Esophagus muscularis mucosa (tissue), 4 donors: ENCODE measurements around the gene AP2B1. TPM values are rescaled to one million over a fixed set of nuclear protein-coding genes. Genes with fewer than 3 reads are reported as not detected.
A peak's percentile ranks its signal among the peaks of the same experiment; 100 is the strongest.

Source experiments
- DNase-seq: peaks from one replicate; pipeline ENCODE4 v3.0.0-alpha.2; 2017; ENCODE audit errors: extremely low spot score
- H3K27ac ChIP-seq, 4 donors: fragments of 200-600 bp; sonication (generic); replicated peaks in 1 of 4; 1 replicate in 3 of 4; 2 replicates in 1 of 4; pipeline ENCODE4 v1.5.1; 2016 to 2019; ENCODE audit warnings: mild to moderate bottlenecking in 1 of 4
- H3K27me3 ChIP-seq, 4 donors: fragments of 200-600 bp; sonication (generic); one replicate each; pipeline versions ENCODE4 v1.5.1 to v1.6.0; 2016 to 2019
- H3K36me3 ChIP-seq, 4 donors: fragments of 200-600 bp; sonication (generic); one replicate each; pipeline ENCODE4 v1.5.1; 2016 to 2019
- H3K4me1 ChIP-seq, 4 donors: fragments of 200-600 bp; sonication (generic); one replicate each; pipeline ENCODE4 v1.5.1; 2016 to 2019
- H3K4me3 ChIP-seq, 4 donors: fragments of 200-600 bp; sonication (generic); 1 replicate in 2 of 4; 2 replicates in 2 of 4; pipeline ENCODE4 v1.5.1; 2016 to 2019; ENCODE audit warnings: mild to moderate bottlenecking in 4 of 4, moderate library complexity in 1 of 4
- H3K9me3 ChIP-seq, 4 donors: fragments of 200-600 bp; sonication (generic); 1 replicate in 3 of 4; 2 replicates in 1 of 4; pipeline ENCODE4 v1.5.1; 2016 to 2019
- CTCF ChIP-seq, 3 experiments: fragments of 200-600 bp in 2 of 3; fragments of 450-650 bp in 1 of 3; sonication (generic) in 2 of 3; IDR thresholded peaks; one replicate each; pipeline ENCODE4 v1.5.1; 2017 to 2019; ENCODE audit warnings: antibody characterized with exemption in 3 of 3, mild to moderate bottlenecking in 2 of 3, moderate library complexity in 1 of 3
- EP300 ChIP-seq: sonication (generic); formaldehyde crosslinking; IDR thresholded peaks from one replicate; pipeline ENCODE4 v1.6.1; 2017; ENCODE audit warnings: antibody characterized with exemption
- POLR2A ChIP-seq: fragments of 450-650 bp; IDR thresholded peaks from one replicate; pipeline ENCODE4 v1.6.1; 2017; ENCODE audit warnings: antibody characterized with exemption, moderate library complexity, mild to moderate bottlenecking, low read depth
- POLR2AphosphoS5 ChIP-seq, 2 donors: sonication (generic); formaldehyde crosslinking; IDR thresholded peaks; one replicate each; pipeline ENCODE4 v1.6.1; 2017; ENCODE audit warnings: antibody characterized with exemption in 2 of 2
- WGBS: methylation state at CpG from one replicate; pipeline ENCODE4 v1.1.5; 2018; 5-methylcytosine and 5-hydroxymethylcytosine counted together
- intact Hi-C: fragments of 100-400 bp; cut with DNase I; formaldehyde crosslinking; loops from one replicate; pipeline ENCODE4 v1.15.1; 2023
- total RNA-seq, 4 donors: library from RNA; depleted of rRNA; stranded (reverse); fragments of >200 nt; gene quantifications; one replicate each; pipeline versions ENCODE4 v1.1.0 to v1.2.1, GENCODE V29; 2016

Gene AP2B1
- total RNA-seq, 4 donors from 2014 or later, result 108 to 276 (median 155) TPM

GRCh38 chr17:35769895-35770486 lies 182.9 kb downstream of the AP2B1 start:
- intact Hi-C loops, result loop anchor here (1.0 kb wide), 1 partner anchor 34 kb away; no protein-coding TSS in a partner anchor
- H3K4me1 ChIP-seq, result peaks cover 17 to 65% (median 49%) of the 10 kb centered on the region in 4 donors
- H3K27me3 ChIP-seq, result no peaks in the 10 kb centered on the region
- H3K4me3 ChIP-seq, result no peak overlapping the region
- no peaks in the 10 kb centered on the region for H3K36me3 ChIP-seq
- no peak overlapping the region for H3K27ac ChIP-seq
- H3K9me3 ChIP-seq, result no peaks in the 10 kb centered on the region
- DNase-seq, result no peak
- WGBS, result 96% methylated on average over 36 of the region's 48 CpGs
- TF ChIP-seq POLR2AphosphoS5 (IDR thresholded peaks at IDR 0.05), result no peak

- no peak overlapping the region for H3K4me3 ChIP-seq
- intact Hi-C loops, result no loop called here
- 86% methylated on average over 12 of the region's 20 CpGs for WGBS
- H3K9me3 ChIP-seq, result no peaks in the 10 kb centered on the region
- peak overlapping the region; percentile 89 to 91 (median 90) for H3K27ac ChIP-seq
- H3K36me3 ChIP-seq, result peaks cover 0 to 14% (median 0%) of the 10 kb centered on the region in 4 donors
- H3K27me3 ChIP-seq, result no peaks in the 10 kb centered on the region
- peaks cover 23 to 66% (median 57%) of the 10 kb centered on the region in 4 donors for H3K4me1 ChIP-seq
- TF ChIP-seq EP300 (no peak), POLR2A (no peak), POLR2AphosphoS5 (IDR thresholded peaks at IDR 0.05) (no peak), CTCF (IDR thresholded peaks at IDR 0.05) (no peak)
- no peak for DNase-seq
Measured at GRCh38 chr17:35773129-35773528, 186.0 kb downstream of the AP2B1 start.

GRCh38 chr17:35773679-35774425 lies 186.7 kb downstream of the AP2B1 start:
- 42% methylated on average over 9 of the region's 10 CpGs for WGBS
- Histone ChIP-seq H3K9me3 (no peaks in the 10 kb centered on the region), H3K27ac (peak overlapping the region; percentile 89 to 91 (median 90))

GRCh38 chr17:35774499-35774898 lies 187.4 kb downstream of the AP2B1 start:
- Histone ChIP-seq H3K4me3 (peak overlapping the region; percentile 33 to 50 (median 45)), H3K27me3 (no peaks in the 10 kb centered on the region), H3K9me3 (no peaks in the 10 kb centered on the region), H3K36me3 (peaks cover 0 to 18% (median 2%) of the 10 kb centered on the region in 4 donors), H3K27ac (peak overlapping the region; percentile 89 to 91 (median 90)), H3K4me1 (peaks cover 23 to 75% (median 63%) of the 10 kb centered on the region in 4 donors)
- DNase-seq, result no peak
- intact Hi-C loops, result no loop called here
- TF ChIP-seq POLR2AphosphoS5 (IDR thresholded peaks at IDR 0.05) (peak; percentile 81 to 91), POLR2A (no peak)
- WGBS, result 44% methylated on average over 5 of the region's 5 CpGs

More at GRCh38 chr17:35773679-35774425, 186.7 kb downstream of the AP2B1 start:
- H3K4me1 ChIP-seq, result peaks cover 23 to 71% (median 61%) of the 10 kb centered on the region in 4 donors
- no peak for DNase-seq
- H3K4me3 ChIP-seq, result no peak overlapping the region
- TF ChIP-seq EP300 (no peak), POLR2AphosphoS5 (IDR thresholded peaks at IDR 0.05) (no peak), POLR2A (no peak), CTCF (IDR thresholded peaks at IDR 0.05) (no peak)
- H3K27me3 ChIP-seq, result no peaks in the 10 kb centered on the region
- intact Hi-C loops, result no loop called here
- H3K36me3 ChIP-seq, result peaks cover 0 to 14% (median 2%) of the 10 kb centered on the region in 4 donors

GRCh38 chr17:35775039-35775438 lies 187.9 kb downstream of the AP2B1 start:
- Histone ChIP-seq H3K27me3 (no peaks in the 10 kb centered on the region), H3K9me3 (no peaks in the 10 kb centered on the region), H3K36me3 (peaks cover 0 to 20% (median 2%) of the 10 kb centered on the region in 4 donors), H3K27ac (peak overlapping the region; percentile 89 to 91 (median 90)), H3K4me3 (peak overlapping the region; percentile 33 to 50 (median 45)), H3K4me1 (peaks cover 23 to 75% (median 63%) of the 10 kb centered on the region in 4 donors)
- intact Hi-C loops, result no loop called here
- TF ChIP-seq POLR2AphosphoS5 (IDR thresholded peaks at IDR 0.05) (no peak), POLR2A (no peak), EP300 (no peak), CTCF (IDR thresholded peaks at IDR 0.05) (no peak)
- WGBS, result 42% methylated on average over 5 of the region's 5 CpGs
- DNase-seq, result no peak
